GM12891 (cell line): ENCODE results near the gene GMDS.

Experiments used
- POLR2A ChIP-seq: IDR thresholded peaks from 2 replicates; pipeline ENCODE4 v1.6.1; 2011; ENCODE audit warnings: low read depth, low read length, control low read depth
- POLR2AphosphoS5 ChIP-seq: IDR thresholded peaks from 2 replicates; pipeline ENCODE4 v1.6.1; 2011; ENCODE audit warnings: low read depth, low read length, control low read depth
- TAF1 ChIP-seq: IDR thresholded peaks from 2 replicates; pipeline ENCODE4 v1.6.1; 2011; ENCODE audit warnings: low read depth, low read length, control low read depth

- no peak for TF ChIP-seq TAF1
- TF ChIP-seq POLR2AphosphoS5 = no peak
- no peak for TF ChIP-seq POLR2A
Observed at GRCh38 chr6:2266031-2266795, 20.8 kb upstream of the GMDS start.
